WERI-Rb-1 (cell line): ENCODE results near the gene GRAMD4.
A peak's percentile ranks its signal among the peaks of the same experiment; 100 is the strongest.

Source experiments
- DNase-seq: peaks from one replicate; pipeline ENCODE4 v3.0.0-alpha.2; 2020
- H3K27ac ChIP-seq: fragments of 250-450 bp; sonication (Bioruptor Pico); 2 replicates; pipeline ENCODE4 v1.5.1; 2020; ENCODE audit warnings: mild to moderate bottlenecking, moderate library complexity
- H3K27me3 ChIP-seq: fragments of 250-450 bp; sonication (Bioruptor Pico); 2 replicates; pipeline ENCODE4 v1.5.1; 2021; ENCODE audit warnings: mild to moderate bottlenecking, low read depth, moderate library complexity; ENCODE audit not compliant: insufficient read depth, severe bottlenecking
- H3K36me3 ChIP-seq: fragments of 250-450 bp; sonication (Bioruptor Pico); 2 replicates; pipeline ENCODE4 v1.5.1; 2020; ENCODE audit warnings: mild to moderate bottlenecking, moderate library complexity
- H3K4me3 ChIP-seq: 2 replicates; pipeline ENCODE4 v1.5.1; 2011; ENCODE audit warnings: low read depth, mild to moderate bottlenecking, control low read depth, low read length
- H3K9me3 ChIP-seq: fragments of 250-450 bp; sonication (Bioruptor Pico); 2 replicates; pipeline ENCODE4 v1.5.1; 2021; ENCODE audit warnings: mild to moderate bottlenecking, moderate library complexity; ENCODE audit not compliant: severe bottlenecking
- TF ChIP-seq, protein P1 (sequence below): IDR thresholded peaks from 2 replicates; pipeline ENCODE4 v1.5.1; 2011; ENCODE audit warnings: low read depth, mild to moderate bottlenecking, control low read depth, inconsistent platforms, low read length

Gene GRAMD4

DNA sequence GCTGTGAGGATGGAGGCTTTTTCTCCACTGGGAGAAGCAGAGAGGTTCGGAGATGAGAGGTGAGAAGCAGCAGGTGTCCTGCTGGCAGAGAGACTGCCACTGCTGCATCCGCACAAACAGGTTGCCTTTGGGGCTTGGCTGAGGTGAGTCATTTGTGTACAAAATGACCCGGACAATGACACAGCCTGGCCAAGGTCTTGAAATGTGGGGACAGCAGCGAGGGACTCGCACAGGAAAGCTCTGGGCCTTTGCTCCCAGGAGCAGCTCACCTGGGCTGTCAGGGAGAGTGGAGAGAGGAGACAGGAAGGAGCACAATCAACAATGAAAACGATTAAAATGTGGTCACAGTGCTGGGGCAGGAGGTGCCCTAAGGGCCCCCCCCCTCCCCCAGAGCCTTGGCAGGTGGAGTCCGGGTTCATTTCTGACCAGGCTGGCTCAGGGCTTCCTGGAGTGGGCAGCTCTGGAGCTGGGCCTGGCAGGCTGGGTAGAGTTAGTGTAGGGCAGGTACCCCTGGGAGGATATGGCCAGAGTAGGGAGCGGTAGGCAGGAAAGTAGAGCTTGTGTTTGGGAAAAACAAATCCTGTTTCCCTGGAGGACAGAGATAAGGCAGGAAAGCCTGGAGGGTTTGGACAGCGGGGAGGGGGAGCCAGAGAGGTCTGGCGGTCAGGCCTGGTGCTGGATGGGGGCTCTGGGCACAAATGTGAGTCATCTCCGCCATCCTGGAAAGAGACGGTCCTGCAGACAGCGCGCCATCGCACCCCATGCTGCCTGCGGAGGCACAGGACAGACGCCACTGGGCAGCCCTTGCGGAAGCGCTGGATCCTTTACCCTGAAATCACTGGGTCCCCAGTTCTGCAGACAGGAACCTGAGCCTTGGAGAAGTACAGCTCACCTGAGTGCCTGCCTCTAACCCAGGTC is 44.9 kb upstream of the GRAMD4 start:
- Histone ChIP-seq H3K27ac (no peak overlapping the region; the same call in 1 of the 2 replicates), H3K36me3 (no peaks in the 10 kb centered on the region), H3K4me3 (no peak overlapping the region), H3K9me3 (peaks cover 5% of the 10 kb centered on the region), H3K27me3 (no peaks in the 10 kb centered on the region)
- no peak for DNase-seq
- TF ChIP-seq, protein P1, sequence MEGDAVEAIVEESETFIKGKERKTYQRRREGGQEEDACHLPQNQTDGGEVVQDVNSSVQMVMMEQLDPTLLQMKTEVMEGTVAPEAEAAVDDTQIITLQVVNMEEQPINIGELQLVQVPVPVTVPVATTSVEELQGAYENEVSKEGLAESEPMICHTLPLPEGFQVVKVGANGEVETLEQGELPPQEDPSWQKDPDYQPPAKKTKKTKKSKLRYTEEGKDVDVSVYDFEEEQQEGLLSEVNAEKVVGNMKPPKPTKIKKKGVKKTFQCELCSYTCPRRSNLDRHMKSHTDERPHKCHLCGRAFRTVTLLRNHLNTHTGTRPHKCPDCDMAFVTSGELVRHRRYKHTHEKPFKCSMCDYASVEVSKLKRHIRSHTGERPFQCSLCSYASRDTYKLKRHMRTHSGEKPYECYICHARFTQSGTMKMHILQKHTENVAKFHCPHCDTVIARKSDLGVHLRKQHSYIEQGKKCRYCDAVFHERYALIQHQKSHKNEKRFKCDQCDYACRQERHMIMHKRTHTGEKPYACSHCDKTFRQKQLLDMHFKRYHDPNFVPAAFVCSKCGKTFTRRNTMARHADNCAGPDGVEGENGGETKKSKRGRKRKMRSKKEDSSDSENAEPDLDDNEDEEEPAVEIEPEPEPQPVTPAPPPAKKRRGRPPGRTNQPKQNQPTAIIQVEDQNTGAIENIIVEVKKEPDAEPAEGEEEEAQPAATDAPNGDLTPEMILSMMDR, result no peak

DNA sequence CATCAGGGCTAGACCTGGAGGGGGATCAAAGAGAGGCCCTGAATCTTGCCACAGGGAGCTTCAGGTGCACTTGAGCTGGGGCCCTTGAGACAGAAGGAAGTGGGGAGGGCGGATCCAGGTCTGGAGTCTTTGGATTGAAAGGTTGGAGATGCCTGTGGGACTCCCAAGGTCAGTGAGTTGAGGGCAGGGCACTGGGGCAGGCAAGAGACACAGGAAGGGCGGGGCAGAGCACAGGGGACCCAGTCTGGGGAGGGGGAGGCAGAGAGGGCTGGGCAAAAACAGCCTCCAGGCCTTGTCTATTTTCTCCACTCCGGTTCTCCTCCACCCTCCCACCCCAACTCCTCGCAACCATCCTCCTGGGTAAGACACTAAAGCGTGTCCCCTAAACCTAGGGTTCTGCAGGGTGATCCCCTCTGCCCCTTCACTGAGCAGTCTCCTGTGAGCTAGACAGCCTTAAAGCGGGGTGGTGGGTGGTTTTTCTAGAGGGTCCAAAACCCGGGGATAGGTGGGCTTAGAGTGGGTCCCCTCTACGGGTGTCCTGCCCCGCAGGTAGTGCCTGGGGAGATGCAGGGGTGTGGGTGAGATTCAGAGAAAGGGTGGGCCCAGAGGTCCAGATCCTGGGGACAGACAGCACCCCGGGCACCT is 44.2 kb upstream of the GRAMD4 start:
- DNase-seq, result no peak
- no peaks in the 10 kb centered on the region for H3K36me3 ChIP-seq
- H3K4me3 ChIP-seq, result no peak overlapping the region
- TF ChIP-seq, protein P1, result no peak
- H3K9me3 ChIP-seq, result peaks cover 5% of the 10 kb centered on the region
- H3K27ac ChIP-seq, result no peak overlapping the region; the same call in 1 of the 2 replicates
- no peaks in the 10 kb centered on the region for H3K27me3 ChIP-seq

DNA sequence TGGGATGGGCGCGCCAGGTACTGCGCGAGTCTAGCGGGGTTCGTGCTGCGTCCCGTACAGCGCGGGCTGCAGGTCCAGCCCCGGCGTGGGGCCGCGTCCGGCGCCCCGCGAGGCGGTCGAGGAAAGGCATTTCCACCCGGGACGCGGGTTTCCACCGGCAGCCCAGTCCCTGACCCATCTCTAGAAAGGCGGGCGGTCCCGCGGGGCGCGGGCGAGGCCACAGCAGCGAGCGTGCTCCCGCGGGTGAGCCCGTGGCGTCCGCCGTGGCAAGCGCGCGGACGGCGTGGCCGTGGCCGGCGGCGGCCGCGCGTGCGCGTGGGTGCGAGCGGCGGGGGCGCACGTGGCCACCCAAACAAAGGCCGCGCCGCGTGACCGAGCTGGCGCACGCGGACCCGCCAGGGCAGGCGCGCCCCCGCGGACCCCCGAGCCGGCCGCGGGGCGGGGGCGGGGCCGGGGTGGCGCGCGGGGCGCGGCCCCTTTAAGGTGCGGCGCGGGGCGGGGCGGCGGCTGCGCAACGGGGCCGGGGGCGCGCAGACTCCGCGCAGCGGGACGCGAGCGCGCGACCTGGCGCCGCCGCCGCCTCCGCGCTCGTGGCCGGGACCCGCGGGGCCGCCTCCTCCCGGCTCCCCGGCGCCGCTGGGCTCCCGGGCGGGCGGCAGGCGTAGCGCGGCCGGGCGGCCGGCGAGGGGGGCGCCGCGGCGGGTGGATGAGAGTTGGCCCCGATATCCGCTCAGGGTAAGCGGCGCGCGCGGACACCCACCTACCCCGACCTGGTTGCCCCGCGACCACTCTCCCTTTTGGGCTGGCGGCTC is 43.4 kb upstream of the GRAMD4 start:
- Histone ChIP-seq H3K36me3 (no peaks in the 10 kb centered on the region), H3K27me3 (no peaks in the 10 kb centered on the region), H3K4me3 (peak overlapping the region; percentile 44), H3K27ac (peak overlapping the region; percentile 50; the same call in 1 of the 2 replicates), H3K9me3 (peaks cover 5% of the 10 kb centered on the region)
- TF ChIP-seq, protein P1, result no peak
- DNase-seq, result no peak

DNA sequence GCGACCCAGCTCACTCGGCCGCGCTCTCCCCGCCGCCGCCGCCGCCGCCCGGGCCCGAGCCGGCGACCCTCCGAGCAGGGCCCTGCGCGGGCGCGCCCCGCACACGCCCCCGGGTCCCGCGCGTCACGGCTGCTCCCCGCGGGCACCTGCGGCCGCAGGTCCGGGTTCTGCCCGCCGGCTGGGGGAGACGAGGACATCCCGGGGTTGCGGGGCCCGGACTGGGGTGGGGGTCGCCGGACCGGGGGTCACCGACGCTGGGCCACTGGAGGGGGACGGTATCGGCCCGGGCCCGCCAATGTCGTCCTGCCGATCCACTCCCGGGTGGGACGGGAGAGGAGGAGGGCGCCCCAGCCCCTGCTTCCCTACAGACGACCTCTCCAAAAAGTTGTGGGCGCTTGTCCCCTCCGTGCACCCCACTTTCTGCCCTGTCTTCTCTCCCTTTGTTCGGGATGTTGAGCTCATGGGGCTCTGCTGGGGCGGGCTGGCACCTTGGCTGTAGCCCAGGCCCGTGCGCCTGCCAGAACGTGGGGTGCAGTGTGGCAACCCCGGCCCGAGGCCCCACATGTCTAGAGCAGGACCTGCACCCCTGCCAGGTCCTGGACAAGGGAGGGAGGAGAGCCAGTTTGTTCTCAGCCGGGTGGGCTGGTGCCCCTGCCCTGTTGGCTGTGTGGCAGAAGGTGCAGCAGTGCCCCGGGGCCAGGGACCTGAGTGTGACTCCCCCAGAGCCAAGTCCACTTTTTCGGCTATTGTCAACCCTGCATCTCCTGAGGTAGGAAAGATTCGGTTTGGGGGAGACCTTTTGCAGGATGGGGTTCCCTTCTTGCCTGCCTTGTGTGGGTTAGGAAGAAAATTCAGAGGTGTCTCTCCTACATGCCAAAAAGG is 42.6 kb upstream of the GRAMD4 start:
- DNase-seq, result no peak
- TF ChIP-seq, protein P1, result no peak

DNA sequence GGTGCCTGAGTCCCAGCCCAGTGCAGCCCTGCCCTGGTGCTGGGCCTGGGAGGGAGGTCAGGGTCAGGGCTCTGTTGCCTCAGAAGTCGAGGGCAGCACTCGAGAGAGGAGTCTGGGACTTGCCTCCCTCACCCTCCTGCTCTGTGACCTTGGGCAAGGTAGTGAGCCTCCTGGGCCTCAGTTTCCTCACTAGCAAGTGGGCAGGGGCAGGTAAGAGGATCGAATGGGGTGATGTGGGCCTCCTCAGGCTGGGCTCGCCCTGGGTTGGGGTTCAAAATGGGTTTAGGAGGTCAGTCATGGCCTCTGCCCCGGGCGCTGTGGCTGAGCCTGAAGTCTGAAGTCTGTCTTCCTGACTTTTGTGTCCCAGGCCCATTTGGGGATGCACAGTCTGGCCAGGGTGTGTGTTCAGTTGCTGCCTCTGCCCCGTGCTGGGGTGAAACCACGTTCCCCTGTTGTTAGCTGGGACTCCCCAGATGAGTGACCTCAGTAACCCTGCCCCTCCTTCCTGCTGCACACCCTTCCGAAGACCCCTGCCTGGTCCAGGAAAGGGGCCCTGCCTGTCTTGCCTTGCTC is 41.8 kb upstream of the GRAMD4 start:
- Histone ChIP-seq H3K36me3 (no peaks in the 10 kb centered on the region), H3K27me3 (no peaks in the 10 kb centered on the region), H3K9me3 (no peaks in the 10 kb centered on the region), H3K27ac (no peak overlapping the region), H3K4me3 (peak overlapping the region; percentile 44)
- TF ChIP-seq, protein P1, result no peak
- DNase-seq, result no peak

More for the DNA sequence above, 42.6 kb upstream of the GRAMD4 start:
- Histone ChIP-seq H3K9me3 (no peaks in the 10 kb centered on the region), H3K36me3 (no peaks in the 10 kb centered on the region), H3K4me3 (peak overlapping the region; percentile 44), H3K27ac (peak overlapping the region; percentile 50), H3K27me3 (no peaks in the 10 kb centered on the region)
